RWPE1 (cell line): Measurements from ENCODE around the gene CYP4F11.
"Not testable (repeated sequence)": the region's sequence is repeated elsewhere in the genome, so short reads cannot be mapped to it uniquely, and the experiment has no call there.

Experiments
- CTCF ChIA-PET: fragments of 350-600 bp; sonication (Branson Sonifier 250); formaldehyde crosslinking; extraction: SDS; loops from one replicate; lab custom pipeline; 2021; lab: Yijun Ruan, JAX
- POLR2A ChIA-PET: fragments of 400-600 bp; formaldehyde crosslinking; extraction: SDS; loops from one replicate; lab custom pipeline; 2020; ENCODE audit warnings: antibody characterized with exemption; ENCODE audit not compliant: low non-redundant PET; lab: Yijun Ruan, JAX
- DNase-seq: peaks from one replicate; pipeline ENCODE4 v3.0.0; 2012; ENCODE audit warnings: low spot score
- H3K27ac ChIP-seq: fragments of 450-650 bp; 2 replicates; pipeline ENCODE4 v1.5.1; 2017
- TF ChIP-seq, protein P1 (sequence below): fragments of 450-650 bp; conservative IDR thresholded peaks from 2 replicates; pipeline ENCODE4 v1.5.1; 2017; ENCODE audit warnings: low read depth, mild to moderate bottlenecking

Gene CYP4F11, protein sequence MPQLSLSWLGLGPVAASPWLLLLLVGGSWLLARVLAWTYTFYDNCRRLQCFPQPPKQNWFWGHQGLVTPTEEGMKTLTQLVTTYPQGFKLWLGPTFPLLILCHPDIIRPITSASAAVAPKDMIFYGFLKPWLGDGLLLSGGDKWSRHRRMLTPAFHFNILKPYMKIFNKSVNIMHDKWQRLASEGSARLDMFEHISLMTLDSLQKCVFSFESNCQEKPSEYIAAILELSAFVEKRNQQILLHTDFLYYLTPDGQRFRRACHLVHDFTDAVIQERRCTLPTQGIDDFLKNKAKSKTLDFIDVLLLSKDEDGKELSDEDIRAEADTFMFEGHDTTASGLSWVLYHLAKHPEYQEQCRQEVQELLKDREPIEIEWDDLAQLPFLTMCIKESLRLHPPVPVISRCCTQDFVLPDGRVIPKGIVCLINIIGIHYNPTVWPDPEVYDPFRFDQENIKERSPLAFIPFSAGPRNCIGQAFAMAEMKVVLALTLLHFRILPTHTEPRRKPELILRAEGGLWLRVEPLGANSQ

DNA sequence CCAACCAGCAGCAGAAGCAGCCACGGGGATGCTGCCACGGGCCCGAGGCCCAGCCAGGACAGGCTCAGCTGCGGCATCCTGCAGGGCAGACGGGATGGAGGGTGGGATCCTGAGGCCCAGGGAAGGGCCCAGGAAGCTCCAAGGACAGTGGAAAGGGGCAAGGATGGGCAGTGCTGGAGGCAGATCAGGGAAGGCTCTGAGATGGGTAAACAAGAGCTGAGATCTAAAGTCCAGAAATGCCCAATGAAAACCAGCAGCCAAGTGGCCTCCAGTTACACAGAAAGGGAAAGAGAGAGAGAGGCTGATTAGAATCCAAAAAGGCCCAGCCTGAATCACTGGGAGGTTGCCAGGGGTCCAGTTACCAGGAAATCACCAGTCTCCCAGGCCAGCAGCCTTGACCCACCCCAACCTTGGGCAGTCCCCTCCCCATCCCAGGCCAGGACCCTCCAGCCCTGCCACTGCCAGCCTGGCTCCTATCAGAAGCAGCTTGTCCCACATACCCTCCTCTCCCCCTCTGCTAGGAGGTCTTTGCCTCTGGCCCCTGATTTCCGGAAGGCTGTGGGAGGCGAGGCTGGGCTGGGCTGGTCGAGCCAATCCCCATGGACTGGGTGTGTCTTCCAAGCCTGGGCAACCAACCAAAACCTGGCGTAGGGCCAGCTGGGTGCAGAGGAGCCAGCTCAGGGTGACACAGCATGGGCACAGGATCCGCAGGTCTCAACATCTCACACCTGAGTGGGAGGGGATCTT lies at the start of gene CYP4F11:
Gene CYP4F11, minus strand, starts transcription at position 198 of the 747 bp plus-strand sequence. Its CDS starts 121 bp downstream, at position 77.
- ChIA-PET CTCF (interaction anchor here (0.6 kb wide), 1 partner anchor 154 kb away, joined by 3 read pairs; no protein-coding TSS in a partner anchor), POLR2A (interaction anchor here (0.6 to 0.8 kb wide), 3 partner anchors 32 to 529 kb away, joined by 5 to 6 read pairs (median 6); no protein-coding TSS in a partner anchor)
- peak; percentile 89 for DNase-seq
- H3K27ac ChIP-seq, result peak within 1 kb of the TSS; percentile 91
- TF ChIP-seq, protein P1, sequence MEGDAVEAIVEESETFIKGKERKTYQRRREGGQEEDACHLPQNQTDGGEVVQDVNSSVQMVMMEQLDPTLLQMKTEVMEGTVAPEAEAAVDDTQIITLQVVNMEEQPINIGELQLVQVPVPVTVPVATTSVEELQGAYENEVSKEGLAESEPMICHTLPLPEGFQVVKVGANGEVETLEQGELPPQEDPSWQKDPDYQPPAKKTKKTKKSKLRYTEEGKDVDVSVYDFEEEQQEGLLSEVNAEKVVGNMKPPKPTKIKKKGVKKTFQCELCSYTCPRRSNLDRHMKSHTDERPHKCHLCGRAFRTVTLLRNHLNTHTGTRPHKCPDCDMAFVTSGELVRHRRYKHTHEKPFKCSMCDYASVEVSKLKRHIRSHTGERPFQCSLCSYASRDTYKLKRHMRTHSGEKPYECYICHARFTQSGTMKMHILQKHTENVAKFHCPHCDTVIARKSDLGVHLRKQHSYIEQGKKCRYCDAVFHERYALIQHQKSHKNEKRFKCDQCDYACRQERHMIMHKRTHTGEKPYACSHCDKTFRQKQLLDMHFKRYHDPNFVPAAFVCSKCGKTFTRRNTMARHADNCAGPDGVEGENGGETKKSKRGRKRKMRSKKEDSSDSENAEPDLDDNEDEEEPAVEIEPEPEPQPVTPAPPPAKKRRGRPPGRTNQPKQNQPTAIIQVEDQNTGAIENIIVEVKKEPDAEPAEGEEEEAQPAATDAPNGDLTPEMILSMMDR, result no peak

DNA sequence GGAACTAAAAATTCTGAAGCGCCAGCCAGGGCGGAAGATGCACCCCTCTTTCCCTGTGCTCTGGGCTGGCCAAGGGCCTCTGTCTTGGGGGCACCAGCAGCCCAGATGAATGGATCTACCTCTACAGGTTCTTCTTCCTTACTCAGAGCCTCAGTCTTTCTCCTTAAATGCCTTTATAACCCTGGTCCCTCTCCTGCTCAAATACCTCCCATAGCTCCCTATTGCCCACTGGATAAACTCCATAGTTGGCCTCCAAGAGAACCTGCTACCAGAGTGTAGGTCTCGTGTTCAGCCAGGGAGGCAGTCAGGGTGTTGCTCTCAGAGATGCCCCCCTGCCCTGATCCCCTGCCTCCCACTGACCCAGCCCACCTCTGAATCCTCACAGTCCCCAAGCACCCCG lies 45.0 kb upstream of the CYP4F11 start:
- ChIA-PET CTCF (no interaction called here), POLR2A (no interaction called here)
- H3K27ac ChIP-seq, result no peak overlapping the region
- DNase-seq, result no peak
- TF ChIP-seq, protein P1, result no peak

DNA sequence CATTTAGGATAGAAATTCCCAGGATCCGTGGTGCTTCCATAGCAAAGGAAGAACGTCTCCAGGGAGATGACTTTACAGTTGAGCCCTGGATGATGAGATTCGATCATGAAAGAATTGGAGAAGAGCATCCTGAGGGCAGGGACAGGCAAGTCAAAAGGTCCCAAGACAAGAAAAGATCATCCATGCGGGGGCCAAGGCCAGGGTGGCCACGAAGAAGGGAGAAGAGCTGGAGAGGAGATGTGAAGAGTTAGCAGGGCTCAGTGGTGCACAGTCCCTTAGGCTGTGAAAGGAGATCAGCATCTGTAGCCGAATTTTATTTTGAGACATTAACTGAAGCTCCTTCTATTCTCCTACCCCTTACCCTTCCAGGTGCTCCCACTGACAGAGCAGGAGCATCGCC lies 43.4 kb upstream of the CYP4F11 start:
- POLR2A ChIA-PET, result interaction anchor here (0.6 kb wide), 1 partner anchor 953 kb away, joined by 8 read pairs; no protein-coding TSS in a partner anchor
- no peak overlapping the region for H3K27ac ChIP-seq
- TF ChIP-seq, protein P1, result no peak
- CTCF ChIA-PET, result no interaction called here
- DNase-seq, result no peak

DNA sequence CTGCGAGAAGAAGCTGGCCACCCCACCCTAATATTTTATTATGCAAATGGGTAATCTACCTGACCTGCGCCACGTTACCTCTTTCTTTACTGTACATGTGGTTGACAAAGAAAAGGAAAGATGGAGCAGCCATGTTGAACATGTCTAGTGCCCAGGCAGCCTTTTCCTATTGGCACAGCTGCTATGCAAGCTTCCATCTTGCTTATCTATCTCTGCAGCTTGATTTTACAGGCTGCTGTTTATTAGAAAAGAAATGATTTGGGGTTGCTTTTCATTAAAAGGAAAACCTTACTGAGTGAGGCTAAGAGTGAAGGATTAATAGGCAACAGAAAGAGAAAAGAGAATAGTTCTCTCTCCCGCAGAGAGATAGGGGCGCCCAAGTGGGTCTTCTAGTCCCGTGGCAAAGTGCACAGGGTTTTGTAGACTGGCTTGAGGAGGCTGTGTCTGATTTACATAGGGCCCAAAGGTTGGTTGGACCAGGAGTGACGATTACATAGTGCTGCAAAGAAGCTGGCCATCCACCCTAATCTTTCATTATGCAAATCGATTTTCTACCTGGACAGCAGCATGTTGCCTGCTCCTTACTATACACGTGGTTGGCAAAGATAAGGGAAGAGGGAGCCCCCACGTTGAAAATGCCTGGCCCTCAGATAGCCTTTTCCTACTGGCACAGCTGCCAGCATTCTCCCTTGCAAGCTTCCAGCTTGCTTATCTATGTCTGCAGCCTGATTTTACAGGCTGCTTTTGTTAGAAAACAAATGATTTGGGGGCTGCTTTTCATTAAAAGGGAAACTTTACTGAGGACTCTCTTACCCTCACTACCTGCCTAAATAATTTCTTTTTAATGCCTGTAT lies 42.7 kb upstream of the CYP4F11 start:
- no peak for DNase-seq
- H3K27ac ChIP-seq, result no peak overlapping the region
- ChIA-PET CTCF (no interaction called here), POLR2A (no interaction called here)
- TF ChIP-seq, protein P1, result no peak

DNA sequence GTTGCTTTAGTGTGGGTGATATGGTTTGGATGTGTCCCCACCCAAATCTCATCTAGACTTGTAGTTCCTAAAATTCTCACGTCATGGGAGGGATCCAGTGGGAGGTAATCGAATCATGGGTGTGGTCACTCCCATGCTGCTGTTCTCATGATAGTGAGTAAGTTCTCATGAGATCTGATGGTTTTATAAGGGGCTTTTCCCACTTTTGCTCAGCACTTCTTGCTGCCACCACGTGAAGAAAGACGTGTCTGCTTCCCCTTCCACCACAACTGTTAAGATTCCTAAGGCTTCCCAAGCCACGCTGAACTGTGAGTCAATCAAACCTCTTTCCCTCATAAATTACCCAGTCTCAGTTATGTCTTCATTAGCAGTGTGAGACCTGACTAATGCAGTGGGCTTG lies 40.5 kb upstream of the CYP4F11 start:
- H3K27ac ChIP-seq, result no peak overlapping the region
- POLR2A ChIA-PET, result no interaction called here
- TF ChIP-seq, protein P1, result no peak
- CTCF ChIA-PET, result interaction anchor here (1.0 kb wide), 1 partner anchor 10 kb away, joined by 3 read pairs; no protein-coding TSS in a partner anchor
- no peak for DNase-seq

DNA sequence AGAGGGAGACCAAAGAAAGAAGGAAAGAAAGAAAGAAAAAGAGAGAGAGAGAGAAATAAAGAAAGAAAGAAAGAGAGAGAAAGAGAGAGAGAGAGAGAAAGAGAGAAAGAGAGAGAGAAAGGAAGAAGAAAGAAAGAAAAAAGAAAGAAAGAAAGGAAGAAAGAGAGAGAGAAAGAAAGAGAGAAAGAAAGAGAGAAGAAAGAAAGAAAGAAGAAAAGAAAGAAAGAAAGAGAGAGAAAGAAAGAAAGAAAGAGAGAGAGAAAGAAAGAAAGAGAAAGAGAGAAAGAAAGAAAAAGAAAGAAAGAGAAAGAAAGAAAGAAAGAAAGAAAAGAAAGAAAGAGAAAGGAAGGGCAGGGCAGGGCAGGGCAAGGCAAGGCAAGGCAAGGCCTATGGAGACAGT lies 37.7 kb upstream of the CYP4F11 start:
- H3K27ac ChIP-seq, POLR2A ChIA-PET, DNase-seq, CTCF ChIA-PET: not testable (repeated sequence)
